ENCODE data around the gene MIPEP.

MIPEP gene

GRCh38 chr13:23776698-23777574 lies 112.3 kb downstream of the MIPEP start:
- TF ChIP-seq EZH2 (IDR thresholded peaks at IDR 0.05; ENCODE audit: borderline replicate concordance, low read length) = no peak
- TF ChIP-seq CTCF (IDR thresholded peaks at IDR 0.05; ENCODE audit: low read length) = no peak
- H3F3A ChIP-seq (ENCODE audit: insufficient read depth, low read length) = no peaks in the 10 kb centered on the region
- H3K79me2 ChIP-seq (ENCODE audit: insufficient read depth, low read length) = no peaks in the 10 kb centered on the region
- no peak overlapping the region for H3K4me3 ChIP-seq (ENCODE audit: low read depth, low read length, poor library complexity, severe bottlenecking)
- H3K36me3 ChIP-seq (ENCODE audit: insufficient read depth, low read length) = no peaks in the 10 kb centered on the region
- H2AFZ ChIP-seq (ENCODE audit: low read length) = no peak overlapping the region
- H3K9me2 ChIP-seq (ENCODE audit: low read depth, low read length) = no peaks in the 10 kb centered on the region
- no peak overlapping the region for H3K27ac ChIP-seq (ENCODE audit: low read depth, low read length, poor library complexity, severe bottlenecking)
- H3K27me3 ChIP-seq (ENCODE audit: insufficient read depth, low read length) = no peaks in the 10 kb centered on the region
- H3K4me1 ChIP-seq (ENCODE audit: insufficient read depth, low read length, severe bottlenecking) = peaks cover 11% of the 10 kb centered on the region
- H4K20me1 ChIP-seq (ENCODE audit: insufficient read depth, low read length) = no peaks in the 10 kb centered on the region
- H3K4me2 ChIP-seq (ENCODE audit: low read length) = no peak overlapping the region
- no peaks in the 10 kb centered on the region for H3K9me3 ChIP-seq (ENCODE audit: low read length)
- no peak overlapping the region for H3K9ac ChIP-seq (ENCODE audit: low read length)

- Histone ChIP-seq H3K9me2 (ENCODE audit: low read depth, low read length) (no peaks in the 10 kb centered on the region), H3F3A (ENCODE audit: insufficient read depth, low read length) (no peaks in the 10 kb centered on the region), H3K4me2 (ENCODE audit: low read length) (no peak overlapping the region), H3K4me1 (ENCODE audit: insufficient read depth, low read length, severe bottlenecking) (peaks cover 11% of the 10 kb centered on the region), H3K27me3 (ENCODE audit: insufficient read depth, low read length) (no peaks in the 10 kb centered on the region), H3K36me3 (ENCODE audit: insufficient read depth, low read length) (no peaks in the 10 kb centered on the region), H3K9ac (ENCODE audit: low read length) (no peak overlapping the region), H3K9me3 (ENCODE audit: low read length) (no peaks in the 10 kb centered on the region), H3K27ac (ENCODE audit: low read depth, low read length, poor library complexity, severe bottlenecking) (no peak overlapping the region), H3K79me2 (ENCODE audit: insufficient read depth, low read length) (no peaks in the 10 kb centered on the region), H4K20me1 (ENCODE audit: insufficient read depth, low read length) (no peaks in the 10 kb centered on the region), H2AFZ (ENCODE audit: low read length) (no peak overlapping the region), H3K4me3 (ENCODE audit: low read depth, low read length, poor library complexity, severe bottlenecking) (no peak overlapping the region)
- no peak for TF ChIP-seq EZH2 (IDR thresholded peaks at IDR 0.05; ENCODE audit: borderline replicate concordance, low read length)
- no peak for TF ChIP-seq CTCF (IDR thresholded peaks at IDR 0.05; ENCODE audit: low read length)
Measured at GRCh38 chr13:23772717-23773116, 116.5 kb downstream of the MIPEP start.

- Histone ChIP-seq H3K4me1 (ENCODE audit: insufficient read depth, low read length, severe bottlenecking) (peaks cover 3% of the 10 kb centered on the region), H3K27me3 (ENCODE audit: insufficient read depth, low read length) (no peaks in the 10 kb centered on the region), H3K4me3 (ENCODE audit: low read depth, low read length, poor library complexity, severe bottlenecking) (no peak overlapping the region), H3K36me3 (ENCODE audit: insufficient read depth, low read length) (no peaks in the 10 kb centered on the region), H2AFZ (ENCODE audit: low read length) (no peak overlapping the region), H3K9ac (ENCODE audit: low read length) (no peak overlapping the region), H4K20me1 (ENCODE audit: insufficient read depth, low read length) (no peaks in the 10 kb centered on the region), H3K9me3 (ENCODE audit: low read length) (no peaks in the 10 kb centered on the region), H3K4me2 (ENCODE audit: low read length) (no peak overlapping the region), H3K27ac (ENCODE audit: low read depth, low read length, poor library complexity, severe bottlenecking) (no peak overlapping the region), H3K79me2 (ENCODE audit: insufficient read depth, low read length) (no peaks in the 10 kb centered on the region), H3K9me2 (ENCODE audit: low read depth, low read length) (no peaks in the 10 kb centered on the region), H3F3A (ENCODE audit: insufficient read depth, low read length) (no peaks in the 10 kb centered on the region)
- no peak for TF ChIP-seq CTCF (IDR thresholded peaks at IDR 0.05; ENCODE audit: low read length)
- no peak for TF ChIP-seq EZH2 (IDR thresholded peaks at IDR 0.05; ENCODE audit: borderline replicate concordance, low read length)
Measured at GRCh38 chr13:23771956-23772355, 117.2 kb downstream of the MIPEP start.

Data from OCI-LY1 (cell line).